Lower leg skin (tissue), 4 donors: ENCODE data around the gene RNF13. TPM values are rescaled to one million over a fixed set of nuclear protein-coding genes. Genes with fewer than 3 reads are reported as not detected.

Experiments
- DNase-seq, 2 donors: peaks; one replicate each; pipeline ENCODE4 v3.0.0-alpha.2; 2019; ENCODE audit warnings: low spot score in 2 of 2
- H3K4me3 ChIP-seq: fragments of 200-600 bp; sonication (generic); 2 replicates; pipeline ENCODE4 v1.5.1; 2017; ENCODE audit warnings: mild to moderate bottlenecking, low read depth; ENCODE audit not compliant: poor library complexity, severe bottlenecking
- CTCF ChIP-seq, 3 donors: fragments of 450-650 bp; IDR thresholded peaks; one replicate each; pipeline ENCODE4 v1.5.1; 2016; ENCODE audit warnings: antibody characterized with exemption in 3 of 3, mild to moderate bottlenecking in 3 of 3, moderate library complexity in 2 of 3
- POLR2A ChIP-seq, 2 donors: fragments of 450-650 bp; IDR thresholded peaks; one replicate each; pipeline ENCODE4 v1.6.1; 2016 to 2017; ENCODE audit warnings: antibody characterized with exemption in 2 of 2, mild to moderate bottlenecking in 1 of 2, moderate library complexity in 1 of 2
- WGBS, 2 donors: methylation state at CpG; one replicate each; pipeline ENCODE4 v1.1.5; 2018; 5-methylcytosine and 5-hydroxymethylcytosine counted together
- intact Hi-C: fragments of 100-400 bp; cut with DNase I; formaldehyde crosslinking; loops from one replicate; pipeline ENCODE4 v1.15.0; 2023; ENCODE audit warnings: low total_unique reads
- total RNA-seq, 4 donors: library from RNA; depleted of rRNA; stranded (reverse); fragments of >200 nt; gene quantifications; one replicate each; pipeline ENCODE4 v1.1.0, GENCODE V29; 2016

The RNF13 gene
- total RNA-seq, 4 donors from 2014 or later = 53.1 to 101 (median 86.5) TPM

DNA sequence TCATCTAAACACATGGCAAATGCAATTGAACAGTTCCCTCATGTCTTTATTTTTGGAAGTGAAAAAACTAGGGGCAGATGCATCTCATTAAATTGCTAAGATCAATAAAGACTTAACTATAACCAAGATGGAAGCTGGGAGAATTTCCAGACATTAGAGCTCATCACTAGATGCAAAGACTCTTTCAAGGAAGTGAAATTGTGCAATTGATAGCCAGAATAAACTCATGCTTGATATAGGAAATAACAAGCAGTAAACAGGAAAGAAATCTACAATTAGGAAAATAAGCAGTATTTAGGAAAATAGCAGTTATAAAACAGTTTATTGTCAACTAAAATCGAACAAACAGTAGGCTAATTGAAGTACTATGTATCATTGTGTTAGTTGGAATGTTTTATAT is 11.8 kb upstream of the RNF13 start:
- intact Hi-C loops = no loop called here
- TF ChIP-seq POLR2A (IDR thresholded peaks at IDR 0.05) (no peak), CTCF (IDR thresholded peaks at IDR 0.05) (no peak)
- WGBS, 2 donors = 76 to 78% methylated on average over 1 of the region's 1 CpG
- H3K4me3 ChIP-seq = no peak overlapping the region
- no peak for DNase-seq

DNA sequence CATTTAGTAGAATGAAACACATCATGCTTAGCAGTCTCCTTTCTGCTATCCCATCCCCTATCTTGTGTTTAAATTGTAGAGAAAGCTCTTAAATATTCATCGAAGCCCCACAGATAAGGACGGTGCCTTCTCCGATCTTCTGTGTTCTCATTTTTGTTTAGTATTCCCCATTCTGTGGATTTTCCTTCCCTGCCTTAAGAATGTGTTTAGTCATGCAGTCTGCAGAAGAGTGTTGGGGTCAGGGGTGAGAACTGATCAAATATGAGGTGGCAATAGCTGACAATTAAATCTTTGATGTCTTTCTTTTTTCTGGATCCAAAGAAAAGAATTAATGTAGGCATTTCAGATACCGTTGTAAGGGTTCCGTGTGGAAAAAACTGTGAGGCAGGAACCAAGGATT is 11.4 kb upstream of the RNF13 start:
- 73 to 79% methylated on average over 5 of the region's 5 CpGs for WGBS, 2 donors
- no peak overlapping the region for H3K4me3 ChIP-seq
- TF ChIP-seq CTCF (IDR thresholded peaks at IDR 0.05) (no peak), POLR2A (IDR thresholded peaks at IDR 0.05) (no peak)
- intact Hi-C loops = no loop called here
- DNase-seq = no peak

- no peak for DNase-seq
- intact Hi-C loops = no loop called here
- 45 to 50% methylated on average over 2 of the region's 2 CpGs for WGBS, 2 donors
- no peak for TF ChIP-seq POLR2A (IDR thresholded peaks at IDR 0.05)
- TF ChIP-seq CTCF (IDR thresholded peaks at IDR 0.05) = no peak
- H3K4me3 ChIP-seq = no peak overlapping the region
Observed at GRCh38 chr3:149806171-149806778, 6.7 kb upstream of the RNF13 start.

GRCh38 chr3:149808209-149808829 is 4.7 kb upstream of the RNF13 start:
- peak; percentile 64 to 91 for DNase-seq
- 34 to 35% methylated on average over 4 of the region's 4 CpGs for WGBS, 2 donors
- intact Hi-C loops = no loop called here

DNA sequence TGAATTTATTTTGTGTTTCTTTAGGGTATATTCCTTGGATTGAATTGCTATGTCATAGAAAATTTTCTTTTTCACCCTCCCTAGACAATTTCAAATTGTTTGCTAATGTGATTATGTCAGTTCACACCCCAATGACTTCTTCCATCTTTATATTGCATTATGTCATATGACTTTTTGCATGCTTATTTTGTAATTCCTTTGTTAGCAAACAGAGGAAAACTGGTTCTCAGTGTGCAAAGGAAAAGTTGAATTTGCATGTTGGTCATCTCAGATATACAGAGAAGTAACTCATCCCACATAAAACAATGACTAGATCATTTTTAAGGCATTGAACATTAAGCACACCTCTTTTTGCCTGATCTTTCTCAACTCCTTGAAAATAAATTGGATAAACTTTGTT is 3.3 kb upstream of the RNF13 start:
- TF ChIP-seq CTCF (IDR thresholded peaks at IDR 0.05) (no peak), POLR2A (IDR thresholded peaks at IDR 0.05) (no peak)
- no peak for DNase-seq
- no peak overlapping the region for H3K4me3 ChIP-seq
- intact Hi-C loops = no loop called here

More at GRCh38 chr3:149808209-149808829, 4.7 kb upstream of the RNF13 start:
- H3K4me3 ChIP-seq = no peak overlapping the region
- no peak for TF ChIP-seq POLR2A (IDR thresholded peaks at IDR 0.05)
- no peak for TF ChIP-seq CTCF (IDR thresholded peaks at IDR 0.05)

DNA sequence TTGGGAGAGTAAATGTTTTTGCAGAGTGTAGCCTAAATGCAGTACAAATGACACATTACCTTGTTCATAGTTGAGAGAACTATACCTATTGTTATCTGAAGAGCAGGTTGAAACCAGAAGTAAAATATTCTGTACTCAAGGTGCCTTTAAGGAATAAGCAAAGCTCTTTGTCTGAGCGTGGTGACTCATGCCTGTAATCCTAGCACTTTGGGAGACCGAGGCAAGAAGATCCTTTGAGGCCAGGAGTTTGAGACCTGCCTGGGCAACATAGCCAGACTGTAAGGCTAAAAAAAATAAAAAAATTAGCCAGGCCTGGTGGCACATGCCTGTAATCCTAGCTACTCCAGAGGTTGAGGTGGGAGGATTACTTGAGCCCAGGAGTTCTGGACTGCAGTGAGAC is 2.2 kb upstream of the RNF13 start:
- intact Hi-C loops = no loop called here
- no peak for TF ChIP-seq POLR2A (IDR thresholded peaks at IDR 0.05)
- TF ChIP-seq CTCF (IDR thresholded peaks at IDR 0.05) = no peak
- H3K4me3 ChIP-seq = no peak overlapping the region
- 63 to 70% methylated on average over 2 of the region's 2 CpGs for WGBS, 2 donors
- no peak for DNase-seq
